CD4-positive, alpha-beta memory T cell (primary cell): ENCODE results near the gene VILL. TPM values are rescaled to one million over a fixed set of nuclear protein-coding genes. Genes with fewer than 3 reads are reported as not detected.

Experiments used
- CTCF ChIA-PET: fragments of 350-600 bp; sonication (Branson Sonifier 250); formaldehyde crosslinking; loops from one replicate; lab custom pipeline; 2021; ENCODE audit warnings: inconsistent platforms; ENCODE audit not compliant: partially characterized antibody; lab: Charles Lee
- POLR2A ChIA-PET: fragments of 350-600 bp; sonication (Branson Sonifier 250); formaldehyde crosslinking; loops from one replicate; lab custom pipeline; 2021; ENCODE audit not compliant: partially characterized antibody; lab: Charles Lee
- DNase-seq, 5 donors: peaks; one replicate each; pipeline versions ENCODE4 v3.0.0 to v3.0.0-alpha.2; 2020 to 2022; ENCODE audit warnings: mixed read lengths in 1 of 5
- H3K27ac ChIP-seq: one replicate; pipeline ENCODE4 v1.7.0; 2013; ENCODE audit warnings: low read depth, low read length
- H3K27me3 ChIP-seq: 2 replicates; pipeline ENCODE4 v1.7.0; 2013; ENCODE audit warnings: mild to moderate bottlenecking, low read length, moderate library complexity; ENCODE audit not compliant: insufficient read depth
- H3K36me3 ChIP-seq: 2 replicates; pipeline ENCODE4 v1.7.0; 2013; ENCODE audit warnings: mild to moderate bottlenecking, low read length, moderate library complexity; ENCODE audit not compliant: insufficient read depth
- H3K4me1 ChIP-seq: 2 replicates; pipeline ENCODE4 v1.7.0; 2013; ENCODE audit warnings: mild to moderate bottlenecking, low read length, moderate library complexity; ENCODE audit not compliant: insufficient read depth
- H3K4me3 ChIP-seq, 2 donors: one replicate each; pipeline ENCODE4 v1.7.0; 2013; ENCODE audit warnings: low read length in 2 of 2, mild to moderate bottlenecking in 1 of 2
- H3K9me3 ChIP-seq, 2 donors: one replicate each; pipeline ENCODE4 v1.7.0; 2013; ENCODE audit warnings: low read length in 2 of 2, control low read depth in 1 of 2; ENCODE audit not compliant: control insufficient read depth in 1 of 2
- H3K27ac Mint-ChIP-seq, 7 donors: one replicate each; pipeline ENCODE4 v1.8.0; 2020 to 2021; ENCODE audit warnings: mixed read lengths in 7 of 7, mild to moderate bottlenecking in 6 of 7, inconsistent platforms in 3 of 7, moderate library complexity in 3 of 7
- H3K27me3 Mint-ChIP-seq, 2 donors: one replicate each; pipeline ENCODE4 v1.8.0; 2020 to 2021; ENCODE audit warnings: mixed read lengths in 2 of 2
- H3K36me3 Mint-ChIP-seq, 2 donors: one replicate each; pipeline ENCODE4 v1.8.0; 2020 to 2021; ENCODE audit warnings: mixed read lengths in 2 of 2, inconsistent platforms in 1 of 2, mild to moderate bottlenecking in 1 of 2
- H3K4me1 Mint-ChIP-seq, 4 donors: one replicate each; pipeline ENCODE4 v1.8.0; 2020 to 2021; ENCODE audit warnings: mixed read lengths in 4 of 4, mild to moderate bottlenecking in 1 of 4
- H3K4me3 Mint-ChIP-seq, 8 donors: one replicate each; pipeline ENCODE4 v1.8.0; 2020 to 2021; ENCODE audit warnings: mixed read lengths in 8 of 8, mild to moderate bottlenecking in 7 of 8, moderate library complexity in 6 of 8, inconsistent platforms in 3 of 8
- H3K9me3 Mint-ChIP-seq, 8 donors: one replicate each; pipeline ENCODE4 v1.8.0; 2020 to 2021; ENCODE audit warnings: mixed read lengths in 8 of 8, mild to moderate bottlenecking in 5 of 8, inconsistent platforms in 3 of 8, moderate library complexity in 1 of 8
- intact Hi-C: fragments of 100-400 bp; cut with micrococcal nuclease; formaldehyde crosslinking; loops from one replicate; pipeline ENCODE4 v1.15.1; 2023
- polyA plus RNA-seq, 2 donors: library from polyadenylated mRNA; unstranded; fragments of 300-500 nt; fragmentation: Illumina TruSeq; gene quantifications; one replicate each; pipeline ENCODE4 v1.2.3, GENCODE V29; 2021
- total RNA-seq, 2 experiments: library from RNA; stranded (reverse); gene quantifications; one replicate each; pipeline ENCODE4 v1.2.3, GENCODE V29; 2021

Gene VILL
- total and polyA plus RNA-seq, 4 experiments from 2014 or later = 13.4 to 43.4 (median 29.8) TPM

DNA sequence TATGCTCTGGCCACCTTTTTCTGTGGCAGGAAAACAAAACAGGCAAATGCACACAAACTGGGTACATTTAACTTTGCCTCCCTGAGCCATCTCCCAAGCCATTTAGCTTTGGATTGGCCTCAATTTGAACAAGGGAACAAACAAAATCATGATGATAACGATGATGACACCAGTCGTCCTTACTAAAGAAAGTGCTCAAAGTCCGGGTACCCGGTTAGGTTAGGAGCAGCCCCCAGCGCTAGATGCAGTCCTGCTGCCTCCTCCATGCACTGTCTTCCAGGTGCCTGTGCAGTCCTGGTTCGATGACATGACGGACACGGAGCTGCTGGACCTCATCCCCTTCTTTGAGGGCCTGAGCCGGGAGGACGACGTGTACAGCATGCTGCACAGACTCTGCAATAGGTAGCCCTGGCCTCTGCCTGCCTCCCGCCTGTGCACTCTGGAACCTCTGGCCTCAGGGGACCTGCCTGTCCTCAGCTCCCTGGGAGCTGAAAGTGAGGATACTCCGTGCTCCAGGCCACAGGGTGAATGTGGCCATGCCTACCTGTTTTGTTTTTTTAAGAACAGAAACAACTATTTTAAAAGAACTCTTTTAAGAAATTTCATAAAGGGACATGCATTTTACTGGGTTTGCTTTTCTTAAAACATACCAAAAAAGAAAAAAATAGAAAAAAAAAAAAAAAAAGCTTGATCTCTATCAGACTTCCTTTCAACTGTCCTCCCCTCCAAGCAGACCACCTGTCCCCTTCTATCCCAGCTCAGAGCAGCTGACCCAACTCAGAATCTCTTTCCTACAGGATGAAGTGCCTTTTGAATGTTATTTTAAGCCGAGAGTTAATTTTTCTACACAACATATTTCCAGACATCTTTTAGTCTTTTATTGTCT is 9.9 kb upstream of the VILL start:
- H3K9me3 ChIP-seq = no peaks in the 10 kb centered on the region
- no peaks in the 10 kb centered on the region for H3K36me3 Mint-ChIP-seq
- intact Hi-C loops = no loop called here
- peaks cover 0 to 3% of the 10 kb centered on the region in 2 donors for H3K27me3 Mint-ChIP-seq
- H3K36me3 ChIP-seq = no peaks in the 10 kb centered on the region
- CTCF ChIA-PET = interaction anchor here (0.8 to 7.8 kb wide), 8 partner anchors 7 to 500 kb away, joined by 3 to 59 read pairs (median 3); no protein-coding TSS in a partner anchor
- no peak overlapping the region for H3K27ac ChIP-seq
- H3K9me3 Mint-ChIP-seq = no peaks in the 10 kb centered on the region
- H3K4me3 ChIP-seq = no peak overlapping the region
- DNase-seq = no peak
- H3K4me1 ChIP-seq = no peaks in the 10 kb centered on the region
- POLR2A ChIA-PET = no interaction called here
- H3K27ac Mint-ChIP-seq = no peak overlapping the region
- H3K27me3 ChIP-seq = no peaks in the 10 kb centered on the region
- H3K4me3 Mint-ChIP-seq = no peak overlapping the region
- no peaks in the 10 kb centered on the region for H3K4me1 Mint-ChIP-seq

DNA sequence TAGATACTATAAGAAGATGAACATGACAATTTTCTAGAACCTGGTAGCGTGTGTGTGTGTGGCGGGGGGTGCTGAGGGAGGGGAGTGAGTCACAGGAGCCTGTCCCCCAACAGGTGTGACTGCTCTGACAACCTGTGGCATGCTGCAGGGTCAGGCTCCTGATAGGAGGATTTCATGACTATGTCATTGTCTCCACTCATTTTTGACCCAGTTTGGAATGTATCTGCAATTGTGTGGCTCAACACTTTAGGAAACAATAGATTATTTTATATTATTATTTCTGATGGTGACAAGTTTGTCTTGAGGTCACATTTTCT is 9.3 kb upstream of the VILL start:
- H3K4me3 Mint-ChIP-seq = no peak overlapping the region
- no peaks in the 10 kb centered on the region for H3K9me3 Mint-ChIP-seq
- intact Hi-C loops = no loop called here
- H3K9me3 ChIP-seq = no peaks in the 10 kb centered on the region
- H3K27me3 ChIP-seq = no peaks in the 10 kb centered on the region
- H3K36me3 Mint-ChIP-seq = no peaks in the 10 kb centered on the region
- POLR2A ChIA-PET = no interaction called here
- H3K4me1 Mint-ChIP-seq = no peaks in the 10 kb centered on the region
- no peak overlapping the region for H3K27ac Mint-ChIP-seq
- no peaks in the 10 kb centered on the region for H3K36me3 ChIP-seq
- no peaks in the 10 kb centered on the region for H3K4me1 ChIP-seq
- no peak for DNase-seq
- CTCF ChIA-PET = interaction anchor here (1.0 to 5.7 kb wide), 5 partner anchors 8 to 125 kb away, joined by 3 to 35 read pairs (median 3); no protein-coding TSS in a partner anchor
- H3K27me3 Mint-ChIP-seq = peaks cover 0 to 3% of the 10 kb centered on the region in 2 donors
- H3K4me3 ChIP-seq = no peak overlapping the region
- no peak overlapping the region for H3K27ac ChIP-seq

DNA sequence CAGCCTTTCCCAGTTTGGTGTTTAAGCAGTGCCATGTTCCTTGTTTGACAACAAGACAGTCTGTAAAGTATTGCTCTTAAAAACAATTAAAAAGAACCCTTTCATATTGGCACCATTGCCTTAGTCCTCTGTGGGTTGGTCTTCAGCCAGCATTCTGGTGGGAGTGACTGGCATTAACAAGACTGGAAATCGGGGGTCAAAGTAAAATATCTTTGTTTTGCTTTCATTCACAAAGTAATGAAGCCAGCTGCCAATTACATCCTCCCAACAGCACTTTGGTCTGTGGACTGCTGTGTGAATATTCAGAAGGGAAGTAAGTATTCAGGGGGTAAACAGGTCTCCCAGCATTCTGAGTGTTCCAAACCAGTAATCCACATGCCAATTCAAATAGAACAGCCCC is 8.3 kb upstream of the VILL start:
- intact Hi-C loops = no loop called here
- Histone ChIP-seq H3K27me3 (no peaks in the 10 kb centered on the region), H3K36me3 (no peaks in the 10 kb centered on the region), H3K27ac (no peak overlapping the region), H3K4me1 (no peaks in the 10 kb centered on the region), H3K9me3 (no peaks in the 10 kb centered on the region), H3K4me3 (no peak overlapping the region)
- H3K27me3 Mint-ChIP-seq = peaks cover 0 to 3% of the 10 kb centered on the region in 2 donors
- no peaks in the 10 kb centered on the region for H3K4me1 Mint-ChIP-seq
- no peaks in the 10 kb centered on the region for H3K36me3 Mint-ChIP-seq
- H3K4me3 Mint-ChIP-seq = no peak overlapping the region
- no peak overlapping the region for H3K27ac Mint-ChIP-seq
- H3K9me3 Mint-ChIP-seq = no peaks in the 10 kb centered on the region
- POLR2A ChIA-PET = no interaction called here
- DNase-seq = no peak
- CTCF ChIA-PET = interaction anchor here (0.8 to 5.7 kb wide), 2 partner anchors 9 to 18 kb away, joined by 5 to 35 read pairs; no protein-coding TSS in a partner anchor

DNA sequence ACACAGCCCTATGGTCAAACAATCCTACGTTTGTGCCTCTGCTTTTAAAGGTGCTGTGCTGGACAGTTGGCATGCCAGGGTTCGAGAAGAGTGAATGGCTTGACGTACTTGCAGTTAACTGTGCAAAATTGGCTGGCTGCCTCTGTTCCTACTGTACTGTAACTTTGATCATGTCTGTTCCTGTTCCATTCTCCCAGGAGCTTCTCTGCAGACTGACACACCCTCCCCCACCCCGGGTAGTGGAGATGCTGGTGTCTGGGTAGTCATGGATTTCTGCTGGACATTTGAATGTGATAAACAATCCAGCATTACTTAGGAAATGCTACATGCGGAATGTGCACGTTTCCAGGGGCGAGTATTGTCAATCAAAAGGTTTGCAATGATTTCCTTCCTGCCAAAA is 6.5 kb upstream of the VILL start:
- Mint-ChIP-seq H3K36me3 (no peaks in the 10 kb centered on the region), H3K4me1 (peaks cover 0 to 9% (median 5%) of the 10 kb centered on the region in 4 donors), H3K27ac (no peak overlapping the region), H3K9me3 (no peaks in the 10 kb centered on the region), H3K4me3 (no peak overlapping the region), H3K27me3 (peaks cover 0 to 2% of the 10 kb centered on the region in 2 donors)
- peaks cover 4% of the 10 kb centered on the region for H3K4me1 ChIP-seq
- intact Hi-C loops = no loop called here
- no peak overlapping the region for H3K4me3 ChIP-seq
- no peaks in the 10 kb centered on the region for H3K27me3 ChIP-seq
- peak in 1 of 5 donors; percentile 25 for DNase-seq
- CTCF ChIA-PET = interaction anchor here (1.1 to 5.7 kb wide), 3 partner anchors 10 to 17 kb away, joined by 3 to 35 read pairs (median 4); no protein-coding TSS in a partner anchor
- H3K9me3 ChIP-seq = no peaks in the 10 kb centered on the region
- H3K27ac ChIP-seq = no peak overlapping the region
- POLR2A ChIA-PET = no interaction called here
- no peaks in the 10 kb centered on the region for H3K36me3 ChIP-seq

DNA sequence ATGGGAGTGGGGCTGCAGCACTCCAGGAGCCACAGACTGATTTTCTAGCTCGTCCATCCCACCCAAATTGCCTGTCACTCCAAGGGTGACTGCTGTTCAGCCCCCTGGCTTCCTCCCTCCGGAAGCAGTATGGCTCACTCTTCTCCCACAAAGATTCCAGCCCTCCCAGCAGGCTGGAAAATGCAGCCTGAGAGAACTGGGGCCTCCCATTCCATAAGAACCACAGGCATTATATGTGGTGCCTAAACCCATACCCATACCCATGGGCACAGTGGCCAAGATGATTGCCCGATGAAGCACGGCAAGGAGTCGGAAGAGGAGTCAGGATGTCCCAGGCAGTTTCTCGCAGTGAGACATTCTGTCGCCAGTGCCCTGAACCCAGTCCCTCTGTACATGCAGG is 6.0 kb upstream of the VILL start:
- Mint-ChIP-seq H3K27me3 (peaks cover 0 to 1% of the 10 kb centered on the region in 2 donors), H3K36me3 (no peaks in the 10 kb centered on the region), H3K9me3 (no peaks in the 10 kb centered on the region), H3K4me1 (peaks cover 0 to 13% (median 6%) of the 10 kb centered on the region in 4 donors), H3K27ac (peak overlapping the region in 1 of 7 donors; percentile 84), H3K4me3 (no peak overlapping the region)
- no peak for DNase-seq
- POLR2A ChIA-PET = no interaction called here
- Histone ChIP-seq H3K4me1 (peaks cover 4% of the 10 kb centered on the region), H3K36me3 (no peaks in the 10 kb centered on the region), H3K27ac (no peak overlapping the region), H3K9me3 (no peaks in the 10 kb centered on the region), H3K27me3 (no peaks in the 10 kb centered on the region), H3K4me3 (no peak overlapping the region)
- CTCF ChIA-PET = interaction anchor here (0.6 to 5.7 kb wide), 5 partner anchors 11 to 255 kb away, joined by 4 to 35 read pairs (median 6); no protein-coding TSS in a partner anchor
- intact Hi-C loops = no loop called here

DNA sequence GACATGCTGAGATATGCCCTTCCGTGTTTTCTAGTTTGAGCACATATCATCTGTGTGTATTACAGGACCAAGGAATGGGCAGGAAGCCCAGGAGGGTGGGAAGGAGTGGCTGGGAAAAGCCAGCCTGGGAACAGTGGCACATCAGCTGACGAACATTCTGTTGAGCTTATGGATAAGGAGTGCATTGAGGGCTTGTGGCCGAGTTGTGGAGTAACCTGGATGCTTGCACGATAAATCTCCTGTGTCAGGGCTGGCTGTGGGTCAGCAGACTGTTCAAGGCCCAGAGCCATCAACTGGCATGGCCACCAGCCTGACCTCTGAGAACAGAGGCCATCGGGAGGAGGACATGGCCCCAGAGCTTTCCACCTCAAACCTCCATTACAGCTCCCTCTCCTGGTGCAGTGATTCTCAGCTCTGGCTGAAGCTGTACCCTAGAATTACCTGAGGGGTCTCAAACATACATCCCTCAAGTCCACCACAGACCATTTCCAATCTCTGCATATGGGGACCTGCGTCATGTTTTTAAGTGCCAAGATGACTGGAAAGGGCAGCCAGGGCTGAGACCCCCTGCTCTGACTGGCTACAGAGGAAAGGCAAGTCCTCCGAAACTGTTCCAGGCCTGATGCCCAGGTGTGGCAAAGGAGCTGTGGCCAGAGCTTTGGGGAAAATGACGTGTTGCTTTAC is 4.8 kb upstream of the VILL start:
- H3K4me1 ChIP-seq = peaks cover 4% of the 10 kb centered on the region
- Mint-ChIP-seq H3K27ac (peak overlapping the region in 1 of 7 donors; percentile 56), H3K4me1 (peaks cover 0 to 13% (median 8%) of the 10 kb centered on the region in 4 donors), H3K36me3 (no peaks in the 10 kb centered on the region), H3K4me3 (no peak overlapping the region), H3K27me3 (peaks cover 0 to 1% of the 10 kb centered on the region in 2 donors), H3K9me3 (no peaks in the 10 kb centered on the region)
- no peak for DNase-seq
- POLR2A ChIA-PET = no interaction called here
- no peak overlapping the region for H3K4me3 ChIP-seq
- CTCF ChIA-PET = interaction anchor here (1.4 to 5.7 kb wide), 3 partner anchors 11 to 18 kb away, joined by 6 to 35 read pairs (median 8); no protein-coding TSS in a partner anchor
- H3K27me3 ChIP-seq = no peaks in the 10 kb centered on the region
- H3K36me3 ChIP-seq = no peaks in the 10 kb centered on the region
- no peaks in the 10 kb centered on the region for H3K9me3 ChIP-seq
- H3K27ac ChIP-seq = no peak overlapping the region
- intact Hi-C loops = no loop called here
